Neural cell (in vitro differentiated cells): ENCODE results near the gene NHSL2. TPM values are rescaled to one million over a fixed set of nuclear protein-coding genes. Genes with fewer than 3 reads are reported as not detected.

Experiments
- H2AFZ ChIP-seq: fragments of 200-600, 300-800 bp; sonication (generic), shearing (Covaris generic); 2 replicates; pipeline ENCODE4 v1.6.0; 2014; ENCODE audit warnings: low read depth, mild to moderate bottlenecking, antibody characterized with exemption, low read length, moderate library complexity
- H3F3A ChIP-seq: fragments of 200-600 bp; shearing (Covaris generic); 2 replicates; pipeline ENCODE4 v1.6.1; 2016; ENCODE audit warnings: mild to moderate bottlenecking, moderate library complexity, mixed read lengths, antibody characterized with exemption, low read length; ENCODE audit not compliant: insufficient read depth, poor library complexity, severe bottlenecking
- H3K27ac ChIP-seq: fragments of 200-600, 300-800 bp; sonication (generic), shearing (Covaris generic); 2 replicates; pipeline ENCODE4 v1.5.1; 2014; ENCODE audit warnings: mild to moderate bottlenecking, low read length, moderate library complexity
- H3K27me3 ChIP-seq: fragments of 300-800, 200-600 bp; sonication (generic), shearing (Covaris generic); 2 replicates; pipeline ENCODE4 v1.6.0; 2014; ENCODE audit warnings: mild to moderate bottlenecking, low read depth, low read length, moderate library complexity; ENCODE audit not compliant: insufficient read depth
- H3K36me3 ChIP-seq: fragments of 300-800, 200-600 bp; sonication (generic), shearing (Covaris generic); 2 replicates; pipeline ENCODE4 v1.5.1; 2014; ENCODE audit warnings: mild to moderate bottlenecking, antibody characterized with exemption, low read length, moderate library complexity; ENCODE audit not compliant: insufficient read depth
- H3K4me2 ChIP-seq: fragments of 300-800, 200-600 bp; sonication (generic), shearing (Covaris generic); 2 replicates; pipeline ENCODE4 v1.6.0; 2014; ENCODE audit warnings: mild to moderate bottlenecking, low read length
- H3K4me3 ChIP-seq: fragments of 300-800, 200-600 bp; sonication (generic), shearing (Covaris generic); 2 replicates; pipeline ENCODE4 v1.5.1; 2014; ENCODE audit warnings: mild to moderate bottlenecking, low read length, moderate library complexity
- H3K79me2 ChIP-seq: fragments of 200-600 bp; shearing (Covaris generic); replicated peaks from 2 replicates; pipeline ENCODE4 v1.6.0; 2014; ENCODE audit warnings: mild to moderate bottlenecking, low read length, moderate library complexity; ENCODE audit not compliant: insufficient read depth
- H3K9ac ChIP-seq: fragments of 300-800, 200-600 bp; sonication (generic), shearing (Covaris generic); 2 replicates; pipeline ENCODE4 v1.6.1; 2016; ENCODE audit warnings: mild to moderate bottlenecking, low read length, mixed read lengths
- H3K9me2 ChIP-seq: fragments of 200-600 bp; shearing (Covaris generic); 2 replicates; pipeline ENCODE4 v1.6.1; 2016; ENCODE audit warnings: mild to moderate bottlenecking, low read length, mixed read lengths; ENCODE audit not compliant: insufficient read depth
- H3K9me3 ChIP-seq: fragments of 200-600, 300-800 bp; sonication (generic), shearing (Covaris generic); 2 replicates; pipeline ENCODE4 v1.6.1; 2016; ENCODE audit warnings: mild to moderate bottlenecking, mixed run types, low read length, moderate library complexity, mixed read lengths
- H4K20me1 ChIP-seq: fragments of 200-600 bp; shearing (Covaris generic); 2 replicates; pipeline ENCODE4 v1.6.1; 2016; ENCODE audit warnings: mild to moderate bottlenecking, mixed run types; ENCODE audit not compliant: insufficient read depth
- EP300 ChIP-seq: fragments of 450-650 bp; conservative IDR thresholded peaks from 2 replicates; pipeline ENCODE4 v1.6.1; 2014; ENCODE audit warnings: antibody characterized with exemption, mild to moderate bottlenecking, moderate library complexity; ENCODE audit not compliant: poor library complexity, severe bottlenecking
- EZH2 ChIP-seq: fragments of 200-600, 300-800 bp; shearing (Covaris generic), sonication (generic); IDR thresholded peaks from 2 replicates; pipeline ENCODE4 v1.6.1; 2014; ENCODE audit warnings: antibody characterized with exemption, low read length, borderline replicate concordance, mild to moderate bottlenecking; ENCODE audit not compliant: insufficient read depth, poor library complexity, severe bottlenecking
- MXI1 ChIP-seq: fragments of 450-650 bp; conservative IDR thresholded peaks from 2 replicates; pipeline ENCODE4 v1.6.1; 2014; ENCODE audit warnings: antibody characterized with exemption, mild to moderate bottlenecking; ENCODE audit not compliant: poor library complexity, severe bottlenecking
- POLR2AphosphoS5 ChIP-seq: IDR thresholded peaks from 2 replicates; pipeline ENCODE4 v1.6.1; 2012
- RAD21 ChIP-seq: fragments of 450-650 bp; conservative IDR thresholded peaks from 2 replicates; pipeline ENCODE4 v1.6.1; 2014; ENCODE audit warnings: antibody characterized with exemption, mild to moderate bottlenecking, moderate library complexity
- REST ChIP-seq: IDR thresholded peaks from 2 replicates; pipeline ENCODE4 v1.6.1; 2012; ENCODE audit warnings: borderline replicate concordance
- SMC3 ChIP-seq: fragments of 450-650 bp; conservative IDR thresholded peaks from 2 replicates; pipeline ENCODE4 v1.6.1; 2014; ENCODE audit warnings: antibody characterized with exemption, mild to moderate bottlenecking, moderate library complexity; ENCODE audit not compliant: poor library complexity
- TAF1 ChIP-seq: IDR thresholded peaks from 2 replicates; pipeline ENCODE4 v1.6.1; 2012; ENCODE audit warnings: low read depth
- polyA plus RNA-seq: library from polyadenylated mRNA; depleted of rRNA; stranded (reverse); fragments of >200 nt; gene quantifications from 2 replicates; pipeline ENCODE4 v1.2.3, GENCODE V29; 2014
- TF ChIP-seq, protein P1 (sequence below): fragments of 450-650 bp; IDR thresholded peaks from 2 replicates; pipeline ENCODE4 v1.5.1; 2014; ENCODE audit warnings: antibody characterized with exemption, mild to moderate bottlenecking, moderate library complexity; ENCODE audit not compliant: poor library complexity, severe bottlenecking

Gene NHSL2
- polyA plus RNA-seq, 1 donor from 2014 or later, result 0.87 TPM

GRCh38 chrX:71998836-71999509, 88.3 kb downstream of the NHSL2 start:
- TF ChIP-seq SMC3, result peak; percentile 64
- TF ChIP-seq REST, result no peak
- TF ChIP-seq EP300, result no peak
- peak; percentile 65 for TF ChIP-seq RAD21
- no peak for TF ChIP-seq MXI1
- no peak for TF ChIP-seq EZH2
- TF ChIP-seq, protein P1, sequence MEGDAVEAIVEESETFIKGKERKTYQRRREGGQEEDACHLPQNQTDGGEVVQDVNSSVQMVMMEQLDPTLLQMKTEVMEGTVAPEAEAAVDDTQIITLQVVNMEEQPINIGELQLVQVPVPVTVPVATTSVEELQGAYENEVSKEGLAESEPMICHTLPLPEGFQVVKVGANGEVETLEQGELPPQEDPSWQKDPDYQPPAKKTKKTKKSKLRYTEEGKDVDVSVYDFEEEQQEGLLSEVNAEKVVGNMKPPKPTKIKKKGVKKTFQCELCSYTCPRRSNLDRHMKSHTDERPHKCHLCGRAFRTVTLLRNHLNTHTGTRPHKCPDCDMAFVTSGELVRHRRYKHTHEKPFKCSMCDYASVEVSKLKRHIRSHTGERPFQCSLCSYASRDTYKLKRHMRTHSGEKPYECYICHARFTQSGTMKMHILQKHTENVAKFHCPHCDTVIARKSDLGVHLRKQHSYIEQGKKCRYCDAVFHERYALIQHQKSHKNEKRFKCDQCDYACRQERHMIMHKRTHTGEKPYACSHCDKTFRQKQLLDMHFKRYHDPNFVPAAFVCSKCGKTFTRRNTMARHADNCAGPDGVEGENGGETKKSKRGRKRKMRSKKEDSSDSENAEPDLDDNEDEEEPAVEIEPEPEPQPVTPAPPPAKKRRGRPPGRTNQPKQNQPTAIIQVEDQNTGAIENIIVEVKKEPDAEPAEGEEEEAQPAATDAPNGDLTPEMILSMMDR, result peak; percentile 63
- TF ChIP-seq TAF1, result no peak
- TF ChIP-seq POLR2AphosphoS5, result no peak
- Histone ChIP-seq H3K36me3 (no peaks in the 10 kb centered on the region), H3K9me2 (no peaks in the 10 kb centered on the region), H3K9me3 (no peaks in the 10 kb centered on the region), H3K9ac (no peak overlapping the region), H3K27me3 (no peaks in the 10 kb centered on the region), H3K4me2 (no peak overlapping the region), H3K79me2 (no peaks in the 10 kb centered on the region), H3K27ac (no peak overlapping the region), H3K4me3 (no peak overlapping the region), H3F3A (no peaks in the 10 kb centered on the region), H2AFZ (no peak overlapping the region), H4K20me1 (no peaks in the 10 kb centered on the region)

DNA sequence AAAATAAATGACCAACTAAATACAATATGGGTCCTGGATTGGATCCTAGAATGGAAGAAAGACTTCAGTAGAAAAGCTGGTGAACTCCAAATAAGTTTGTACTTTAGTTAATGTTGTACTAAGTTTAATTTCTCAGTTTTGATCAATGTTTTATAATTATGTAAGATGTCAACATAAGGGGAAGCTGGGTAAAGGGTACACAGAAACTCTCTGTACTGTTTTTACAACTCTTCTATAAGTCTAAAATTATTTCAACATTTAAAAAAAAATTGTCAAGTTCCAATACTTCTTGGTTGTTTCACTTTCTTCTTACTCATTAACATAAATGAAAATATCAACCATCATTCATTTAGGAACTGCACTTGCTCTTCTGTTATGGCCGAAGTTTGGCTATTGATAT, 88.9 kb downstream of the NHSL2 start:
- no peak overlapping the region for H3K27ac ChIP-seq
- H3K9ac ChIP-seq, result no peak overlapping the region
- H3K9me2 ChIP-seq, result no peaks in the 10 kb centered on the region
- no peak for TF ChIP-seq RAD21
- TF ChIP-seq REST, result no peak
- no peak for TF ChIP-seq MXI1
- no peak for TF ChIP-seq EP300
- TF ChIP-seq SMC3, result no peak
- no peak for TF ChIP-seq POLR2AphosphoS5
- TF ChIP-seq EZH2, result no peak
- no peak for TF ChIP-seq TAF1
- TF ChIP-seq, protein P1, result no peak
- H3K4me2 ChIP-seq, result no peak overlapping the region
- H4K20me1 ChIP-seq, result no peaks in the 10 kb centered on the region
- H3K4me3 ChIP-seq, result no peak overlapping the region
- H3K79me2 ChIP-seq, result no peaks in the 10 kb centered on the region
- H3K27me3 ChIP-seq, result no peaks in the 10 kb centered on the region
- H3K9me3 ChIP-seq, result no peaks in the 10 kb centered on the region
- H3F3A ChIP-seq, result no peaks in the 10 kb centered on the region
- H3K36me3 ChIP-seq, result no peaks in the 10 kb centered on the region
- H2AFZ ChIP-seq, result no peak overlapping the region
